ENCODE measurements around the gene GEMIN2.
A peak's percentile ranks its signal among the peaks of the same experiment; 100 is the strongest.
"Not testable (repeated sequence)": the region's sequence is repeated elsewhere in the genome, so short reads cannot be mapped to it uniquely, and the experiment has no call there.

GEMIN2 gene

GRCh38 chr14:39167797-39168320 lies 53.7 kb downstream of the GEMIN2 start:
- not testable (repeated sequence) for DNase-seq (ENCODE audit: low read depth); H3K36me3 ChIP-seq (ENCODE audit: control insufficient read depth, insufficient read depth, low read length, severe bottlenecking); H3K9me3 ChIP-seq (ENCODE audit: control insufficient read depth, low read length); H3K27me3 ChIP-seq (replicated peaks; ENCODE audit: control insufficient read depth, insufficient read depth, low read length); H3K9ac ChIP-seq (ENCODE audit: low read length)
- H3K4me1 ChIP-seq (ENCODE audit: control insufficient read depth, insufficient read depth, low read length), result peaks cover 17% of the 10 kb centered on the region
- H3K4me3 ChIP-seq (ENCODE audit: low read length), result peak overlapping the region; percentile 99

DNA sequence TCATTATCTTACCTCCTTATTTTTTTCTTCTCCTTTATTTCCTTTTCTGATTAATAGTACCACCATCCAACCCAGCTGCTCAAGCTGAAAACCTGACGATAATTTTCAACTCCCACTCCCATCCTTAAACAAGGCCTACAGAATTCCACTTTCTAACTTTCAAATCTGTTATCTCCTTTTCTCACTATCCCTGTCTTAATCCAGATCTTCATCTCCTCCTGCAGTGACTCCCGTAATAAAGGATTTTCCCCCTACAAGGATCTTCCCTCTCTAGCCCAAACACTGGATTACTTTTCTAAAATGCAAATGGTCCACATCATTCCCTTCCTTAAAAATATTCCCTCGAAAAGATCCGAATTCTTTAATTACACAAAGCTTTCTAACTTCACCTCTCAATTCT lies 54.5 kb downstream of the GEMIN2 start:
- no peaks in the 10 kb centered on the region for H3K9me3 ChIP-seq (ENCODE audit: control insufficient read depth, low read length)
- peaks cover 17% of the 10 kb centered on the region for H3K4me1 ChIP-seq (ENCODE audit: control insufficient read depth, insufficient read depth, low read length)
- H3K36me3 ChIP-seq (ENCODE audit: control insufficient read depth, insufficient read depth, low read length, severe bottlenecking), result no peaks in the 10 kb centered on the region
- peak overlapping the region; percentile 99 for H3K9ac ChIP-seq (ENCODE audit: low read length)
- H3K27me3 ChIP-seq (replicated peaks; ENCODE audit: control insufficient read depth, insufficient read depth, low read length), result no peaks in the 10 kb centered on the region
- DNase-seq (ENCODE audit: low read depth), result no peak
- H3K4me3 ChIP-seq (ENCODE audit: low read length), result peak overlapping the region; percentile 99

DNA sequence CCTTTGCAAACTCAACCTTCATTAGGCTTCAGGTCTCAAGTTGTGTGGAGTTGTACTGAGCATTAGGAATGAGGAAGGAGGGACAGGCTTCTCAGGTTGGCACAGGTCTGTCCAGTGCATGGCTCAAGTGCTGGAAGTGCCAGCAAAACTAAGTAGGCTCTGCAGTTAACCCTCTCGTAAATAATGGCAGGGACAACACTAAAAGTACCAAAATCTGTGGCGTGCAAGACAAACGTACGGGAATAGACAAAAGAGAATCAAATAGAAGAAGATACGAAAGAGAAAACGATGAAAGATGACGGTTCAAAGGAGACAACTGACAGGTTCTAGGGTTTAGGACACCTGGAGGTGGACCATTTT lies 55.4 kb downstream of the GEMIN2 start:
- Histone ChIP-seq H3K9me3 (ENCODE audit: control insufficient read depth, low read length) (no peaks in the 10 kb centered on the region), H3K27me3 (replicated peaks; ENCODE audit: control insufficient read depth, insufficient read depth, low read length) (no peaks in the 10 kb centered on the region), H3K4me1 (ENCODE audit: control insufficient read depth, insufficient read depth, low read length) (peaks cover 21% of the 10 kb centered on the region), H3K9ac (ENCODE audit: low read length) (peak overlapping the region; percentile 99), H3K4me3 (ENCODE audit: low read length) (peak overlapping the region; percentile 99), H3K36me3 (ENCODE audit: control insufficient read depth, insufficient read depth, low read length, severe bottlenecking) (no peaks in the 10 kb centered on the region)
- DNase-seq (ENCODE audit: low read depth), result peak; percentile 31

DNA sequence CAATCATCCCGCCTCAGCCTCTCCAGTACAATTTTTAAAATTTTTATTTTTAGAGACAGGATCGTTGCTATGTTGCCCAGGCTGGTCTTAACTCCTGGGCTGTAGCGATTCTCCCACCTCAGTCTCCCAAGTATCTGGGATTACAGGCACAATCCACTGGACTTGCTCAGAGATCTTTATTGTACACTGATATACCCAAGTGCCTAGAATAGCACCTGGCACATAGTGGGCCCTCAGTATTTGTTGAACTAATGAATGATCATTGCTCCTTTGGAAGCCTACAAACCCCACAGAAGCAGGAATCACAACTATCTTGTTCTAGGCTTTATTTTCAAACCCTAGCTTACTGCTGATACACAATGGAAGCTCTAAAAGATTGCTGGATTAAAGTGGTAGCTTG lies 59.1 kb downstream of the GEMIN2 start:
- Histone ChIP-seq H3K27me3 (replicated peaks; ENCODE audit: control insufficient read depth, insufficient read depth, low read length) (no peaks in the 10 kb centered on the region), H3K36me3 (ENCODE audit: control insufficient read depth, insufficient read depth, low read length, severe bottlenecking) (peaks cover 21% of the 10 kb centered on the region), H3K9ac (ENCODE audit: low read length) (no peak overlapping the region), H3K4me3 (ENCODE audit: low read length) (no peak overlapping the region), H3K9me3 (ENCODE audit: control insufficient read depth, low read length) (no peaks in the 10 kb centered on the region), H3K4me1 (ENCODE audit: control insufficient read depth, insufficient read depth, low read length) (peaks cover 33% of the 10 kb centered on the region)
- no peak for DNase-seq (ENCODE audit: low read depth)

DNA sequence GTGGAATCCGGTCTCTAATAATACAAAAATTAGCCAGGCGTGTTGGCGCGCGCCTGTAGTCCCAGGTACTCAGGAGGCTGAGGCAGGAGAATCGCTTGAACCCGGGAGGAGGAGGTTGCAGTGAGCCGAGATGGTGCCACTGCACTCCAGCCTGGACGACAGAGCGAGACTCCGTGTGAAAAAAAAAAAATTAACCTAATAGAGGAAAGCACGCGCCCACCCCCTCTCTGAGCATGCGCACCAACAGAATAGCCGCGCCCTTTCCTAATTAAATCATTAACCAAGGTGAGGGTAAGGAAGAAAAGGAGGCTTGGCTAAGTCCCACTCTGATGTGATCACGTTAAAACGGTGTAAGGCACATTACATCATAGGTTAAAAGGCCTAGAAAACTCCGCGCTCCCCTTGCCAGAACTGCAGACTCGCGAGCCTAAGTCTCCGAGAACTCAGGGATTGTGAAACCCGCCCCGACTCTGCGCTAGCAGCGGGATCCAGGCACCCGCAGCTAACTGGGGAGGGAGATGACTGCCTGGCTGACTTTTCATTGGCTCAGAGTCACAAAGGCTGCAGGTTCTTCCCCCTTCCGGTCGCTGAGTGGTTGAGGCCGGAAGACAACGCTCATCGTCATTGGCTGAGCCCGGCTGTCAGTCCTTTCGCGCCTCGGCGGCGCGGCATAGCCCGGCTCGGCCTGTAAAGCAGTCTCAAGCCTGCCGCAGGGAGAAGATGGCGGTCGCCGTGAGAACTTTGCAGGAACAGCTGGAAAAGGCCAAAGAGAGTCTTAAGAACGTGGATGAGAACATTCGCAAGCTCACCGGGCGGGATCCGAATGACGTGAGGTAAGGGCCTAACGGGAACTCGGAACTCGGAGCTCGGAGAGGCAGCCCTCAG lies 60.7 kb downstream of the GEMIN2 start, which contains the start of gene PNN:
Gene PNN, plus strand, starts transcription at position 695 of the 885 bp plus-strand sequence. Its CDS starts 26 bp downstream, at position 721.
- Histone ChIP-seq H3K36me3 (ENCODE audit: control insufficient read depth, insufficient read depth, low read length, severe bottlenecking) (peaks cover 37% of the 10 kb centered on the region), H3K4me1 (ENCODE audit: control insufficient read depth, insufficient read depth, low read length) (peaks cover 23% of the 10 kb centered on the region), H3K27me3 (replicated peaks; ENCODE audit: control insufficient read depth, insufficient read depth, low read length) (no peaks in the 10 kb centered on the region), H3K9me3 (ENCODE audit: control insufficient read depth, low read length) (no peaks in the 10 kb centered on the region), H3K4me3 (ENCODE audit: low read length) (peak within 1 kb of the TSS; percentile 99), H3K9ac (ENCODE audit: low read length) (peak within 1 kb of the TSS; percentile 99)
- peak; percentile 99 for DNase-seq (ENCODE audit: low read depth)

DNA sequence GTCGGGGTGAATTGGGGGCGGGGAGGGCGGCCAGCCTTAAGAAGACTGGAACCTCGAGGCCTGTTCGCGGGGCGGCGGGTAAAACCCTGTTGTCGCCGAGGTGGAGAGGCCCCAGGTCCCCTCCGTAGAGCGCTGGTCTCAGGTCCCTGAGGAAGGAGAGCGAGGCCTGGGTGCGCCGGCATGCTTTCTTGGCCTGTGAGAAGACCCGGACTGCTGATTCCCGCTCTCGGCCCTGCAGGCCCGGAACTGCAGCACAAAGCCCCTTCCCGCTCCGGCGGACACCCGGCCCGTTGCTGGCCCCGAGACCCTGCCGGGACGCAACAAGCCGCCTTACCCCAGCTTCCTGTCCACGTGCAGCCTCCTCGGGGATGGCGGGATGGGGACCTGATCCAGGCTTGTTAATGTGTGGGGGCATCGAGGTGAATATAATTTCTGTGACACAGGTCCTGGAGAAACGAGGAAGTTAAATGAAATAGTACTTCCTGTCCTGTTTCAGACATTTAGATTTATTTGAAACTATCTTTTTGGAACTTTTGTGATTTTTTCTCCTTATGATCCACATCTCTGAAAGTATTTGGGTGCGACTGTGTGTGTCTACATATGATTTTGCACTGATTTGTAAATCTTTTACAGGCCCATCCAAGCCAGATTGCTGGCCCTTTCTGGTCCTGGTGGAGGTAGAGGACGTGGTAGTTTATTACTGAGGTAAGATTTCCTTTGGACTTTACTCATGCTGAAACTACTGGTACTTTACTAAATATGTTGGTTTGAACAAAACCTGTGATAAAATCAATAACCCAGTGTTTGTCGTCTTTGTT lies 61.5 kb downstream of the GEMIN2 start:
- H3K9ac ChIP-seq (ENCODE audit: low read length), result peak overlapping the region; percentile 99
- peak; percentile 59 for DNase-seq (ENCODE audit: low read depth)
- H3K4me3 ChIP-seq (ENCODE audit: low read length), result peak overlapping the region; percentile 99
- H3K27me3 ChIP-seq (replicated peaks; ENCODE audit: control insufficient read depth, insufficient read depth, low read length), result no peaks in the 10 kb centered on the region
- H3K36me3 ChIP-seq (ENCODE audit: control insufficient read depth, insufficient read depth, low read length, severe bottlenecking), result peaks cover 45% of the 10 kb centered on the region
- no peaks in the 10 kb centered on the region for H3K9me3 ChIP-seq (ENCODE audit: control insufficient read depth, low read length)
- H3K4me1 ChIP-seq (ENCODE audit: control insufficient read depth, insufficient read depth, low read length), result peaks cover 25% of the 10 kb centered on the region

DNA sequence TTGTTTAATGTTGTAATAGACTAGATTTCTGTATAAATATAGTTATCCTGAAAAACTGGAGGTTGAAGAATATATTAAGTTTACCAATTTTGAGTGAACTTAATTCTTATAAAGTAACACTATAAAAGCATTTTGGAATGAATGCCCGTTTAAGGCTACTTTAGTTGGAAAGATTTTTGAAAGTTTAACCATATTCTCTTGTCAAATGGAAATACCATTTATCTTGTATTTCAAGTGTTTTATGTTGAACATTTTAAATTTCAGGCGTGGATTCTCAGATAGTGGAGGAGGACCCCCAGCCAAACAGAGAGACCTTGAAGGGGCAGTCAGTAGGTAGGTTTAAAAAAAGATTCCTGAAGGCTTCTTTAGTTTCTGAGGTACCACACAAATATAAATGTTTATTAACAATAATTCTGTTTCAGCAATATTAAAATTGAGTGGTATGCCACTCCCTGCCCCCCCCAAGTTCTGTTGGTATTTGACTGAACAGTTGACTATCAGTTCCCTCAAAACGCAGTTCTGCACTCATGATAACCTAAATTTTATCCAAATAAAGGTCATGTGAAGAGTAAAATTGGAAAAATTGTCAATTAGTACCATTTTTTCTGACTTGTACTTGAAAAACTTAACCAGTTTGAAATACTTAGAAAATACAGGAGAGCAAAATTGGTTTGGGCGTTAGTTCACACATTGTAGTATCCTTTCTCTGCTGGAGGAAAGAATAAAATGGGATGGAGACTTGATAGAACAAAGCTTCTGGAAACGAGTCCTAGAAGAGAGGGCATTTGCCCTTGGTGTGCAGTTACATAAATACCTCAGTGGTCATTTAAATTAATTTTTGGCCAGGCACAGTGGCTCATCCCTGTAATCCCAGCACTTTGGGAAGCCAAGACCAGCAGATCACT lies 62.4 kb downstream of the GEMIN2 start:
- H3K27me3 ChIP-seq (replicated peaks; ENCODE audit: control insufficient read depth, insufficient read depth, low read length), result no peaks in the 10 kb centered on the region
- DNase-seq (ENCODE audit: low read depth), result no peak
- peak overlapping the region; percentile 99 for H3K4me3 ChIP-seq (ENCODE audit: low read length)
- peaks cover 54% of the 10 kb centered on the region for H3K36me3 ChIP-seq (ENCODE audit: control insufficient read depth, insufficient read depth, low read length, severe bottlenecking)
- H3K9me3 ChIP-seq (ENCODE audit: control insufficient read depth, low read length), result no peaks in the 10 kb centered on the region
- H3K9ac ChIP-seq (ENCODE audit: low read length), result peak overlapping the region; percentile 99
- H3K4me1 ChIP-seq (ENCODE audit: control insufficient read depth, insufficient read depth, low read length), result peaks cover 24% of the 10 kb centered on the region

- no peaks in the 10 kb centered on the region for H3K27me3 ChIP-seq (replicated peaks; ENCODE audit: control insufficient read depth, insufficient read depth, low read length)
- H3K4me1 ChIP-seq (ENCODE audit: control insufficient read depth, insufficient read depth, low read length), result peaks cover 24% of the 10 kb centered on the region
- no peaks in the 10 kb centered on the region for H3K9me3 ChIP-seq (ENCODE audit: control insufficient read depth, low read length)
- no peak overlapping the region for H3K4me3 ChIP-seq (ENCODE audit: low read length)
- H3K9ac ChIP-seq (ENCODE audit: low read length), result peak overlapping the region; percentile 99
- no peak for DNase-seq (ENCODE audit: low read depth)
- H3K36me3 ChIP-seq (ENCODE audit: control insufficient read depth, insufficient read depth, low read length, severe bottlenecking), result peaks cover 60% of the 10 kb centered on the region
Observed at GRCh38 chr14:39177168-39177545, 63.0 kb downstream of the GEMIN2 start.

DNA sequence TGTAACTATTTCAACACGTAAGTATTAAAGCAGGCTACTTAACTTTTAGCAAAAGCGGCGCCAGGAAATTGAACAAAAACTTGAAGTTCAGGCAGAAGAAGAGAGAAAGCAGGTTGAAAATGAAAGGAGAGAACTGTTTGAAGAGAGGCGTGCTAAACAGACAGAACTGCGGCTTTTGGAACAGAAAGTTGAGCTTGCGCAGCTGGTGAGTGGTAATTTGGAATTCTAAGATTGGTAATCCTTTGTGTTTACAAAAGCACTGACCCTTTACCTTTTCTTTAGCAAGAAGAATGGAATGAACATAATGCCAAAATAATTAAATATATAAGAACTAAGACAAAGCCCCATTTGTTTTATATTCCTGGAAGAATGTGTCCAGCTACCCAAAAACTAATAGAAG lies 64.9 kb downstream of the GEMIN2 start:
- Histone ChIP-seq H3K4me3 (ENCODE audit: low read length) (no peak overlapping the region), H3K36me3 (ENCODE audit: control insufficient read depth, insufficient read depth, low read length, severe bottlenecking) (peaks cover 79% of the 10 kb centered on the region), H3K9ac (ENCODE audit: low read length) (no peak overlapping the region)

GRCh38 chr14:39180553-39180952 lies 66.4 kb downstream of the GEMIN2 start:
- H3K4me3 ChIP-seq (ENCODE audit: low read length), result no peak overlapping the region
- H3K9ac ChIP-seq (ENCODE audit: low read length), result no peak overlapping the region
- no peaks in the 10 kb centered on the region for H3K27me3 ChIP-seq (replicated peaks; ENCODE audit: control insufficient read depth, insufficient read depth, low read length)
- peaks cover 19% of the 10 kb centered on the region for H3K4me1 ChIP-seq (ENCODE audit: control insufficient read depth, insufficient read depth, low read length)
- no peak for DNase-seq (ENCODE audit: low read depth)
- no peaks in the 10 kb centered on the region for H3K9me3 ChIP-seq (ENCODE audit: control insufficient read depth, low read length)
- H3K36me3 ChIP-seq (ENCODE audit: control insufficient read depth, insufficient read depth, low read length, severe bottlenecking), result peaks cover 93% of the 10 kb centered on the region

More for the DNA sequence above, 64.9 kb downstream of the GEMIN2 start:
- Histone ChIP-seq H3K27me3 (replicated peaks; ENCODE audit: control insufficient read depth, insufficient read depth, low read length) (no peaks in the 10 kb centered on the region), H3K9me3 (ENCODE audit: control insufficient read depth, low read length) (no peaks in the 10 kb centered on the region), H3K4me1 (ENCODE audit: control insufficient read depth, insufficient read depth, low read length) (peaks cover 23% of the 10 kb centered on the region)
- DNase-seq (ENCODE audit: low read depth), result no peak

Data from adipocyte (in vitro differentiated cells).